Activated naive CD4-positive, alpha-beta T cell treated with Interleukin-2 at 50 U/mL for 16 hours (primary cell): Measurements from ENCODE around the gene DPYSL4.
A peak's percentile ranks its signal among the peaks of the same experiment; 100 is the strongest.

Source experiments
- DNase-seq: peaks from one replicate; pipeline ENCODE4 v3.0.0-alpha.2; 2020

The DPYSL4 gene

DNA sequence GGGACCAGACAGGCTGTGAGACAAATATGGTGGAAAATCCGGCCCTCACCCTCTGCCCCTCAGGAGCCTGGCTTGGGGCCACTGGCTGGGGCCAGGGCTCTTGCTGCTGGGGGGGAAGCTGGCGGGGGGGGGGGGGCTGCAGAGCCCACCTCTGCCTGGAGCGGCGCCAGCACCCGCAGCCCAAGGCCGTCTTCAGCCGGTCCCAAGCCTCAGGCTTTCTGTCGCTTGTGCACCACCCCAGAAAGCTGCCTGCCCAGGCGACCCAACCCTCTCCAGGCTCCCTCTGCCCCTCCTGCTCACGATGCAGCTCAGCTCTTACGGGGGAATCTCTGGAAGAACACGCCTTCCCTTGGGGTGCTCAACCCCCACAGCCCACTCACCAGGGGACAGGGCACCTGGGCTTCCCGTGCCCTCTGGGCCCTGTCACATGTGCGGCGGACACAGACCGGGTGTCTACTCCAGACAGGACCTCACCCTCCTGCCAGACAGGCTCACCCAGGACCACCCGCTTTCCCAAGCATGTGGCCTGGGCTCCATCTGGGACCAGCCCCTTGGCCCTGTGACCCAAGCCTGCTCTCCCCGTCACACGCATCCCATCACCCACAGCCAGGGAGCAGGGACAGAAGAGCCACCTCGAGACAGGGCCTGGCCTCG, 43.9 kb downstream of the DPYSL4 start:
- DNase-seq: no peak

DNA sequence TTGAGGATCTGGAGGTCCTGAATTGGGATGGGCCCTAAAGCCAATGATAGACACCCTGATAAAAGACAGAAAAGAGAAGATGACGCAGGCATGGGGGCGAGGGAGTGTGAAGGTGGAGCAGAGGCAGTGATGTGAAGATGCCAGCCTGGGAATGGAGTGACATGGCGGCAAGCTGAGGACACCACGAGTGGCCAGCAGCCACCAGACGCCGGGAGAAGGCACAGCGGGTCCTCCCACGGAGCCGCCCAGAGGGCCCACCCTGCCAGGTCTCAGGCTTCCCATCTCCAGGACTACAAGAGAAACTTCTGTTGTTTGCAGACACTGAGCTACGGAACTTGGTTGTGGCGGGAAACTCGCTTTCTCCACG, 44.9 kb downstream of the DPYSL4 start:
- DNase-seq: no peak

DNA sequence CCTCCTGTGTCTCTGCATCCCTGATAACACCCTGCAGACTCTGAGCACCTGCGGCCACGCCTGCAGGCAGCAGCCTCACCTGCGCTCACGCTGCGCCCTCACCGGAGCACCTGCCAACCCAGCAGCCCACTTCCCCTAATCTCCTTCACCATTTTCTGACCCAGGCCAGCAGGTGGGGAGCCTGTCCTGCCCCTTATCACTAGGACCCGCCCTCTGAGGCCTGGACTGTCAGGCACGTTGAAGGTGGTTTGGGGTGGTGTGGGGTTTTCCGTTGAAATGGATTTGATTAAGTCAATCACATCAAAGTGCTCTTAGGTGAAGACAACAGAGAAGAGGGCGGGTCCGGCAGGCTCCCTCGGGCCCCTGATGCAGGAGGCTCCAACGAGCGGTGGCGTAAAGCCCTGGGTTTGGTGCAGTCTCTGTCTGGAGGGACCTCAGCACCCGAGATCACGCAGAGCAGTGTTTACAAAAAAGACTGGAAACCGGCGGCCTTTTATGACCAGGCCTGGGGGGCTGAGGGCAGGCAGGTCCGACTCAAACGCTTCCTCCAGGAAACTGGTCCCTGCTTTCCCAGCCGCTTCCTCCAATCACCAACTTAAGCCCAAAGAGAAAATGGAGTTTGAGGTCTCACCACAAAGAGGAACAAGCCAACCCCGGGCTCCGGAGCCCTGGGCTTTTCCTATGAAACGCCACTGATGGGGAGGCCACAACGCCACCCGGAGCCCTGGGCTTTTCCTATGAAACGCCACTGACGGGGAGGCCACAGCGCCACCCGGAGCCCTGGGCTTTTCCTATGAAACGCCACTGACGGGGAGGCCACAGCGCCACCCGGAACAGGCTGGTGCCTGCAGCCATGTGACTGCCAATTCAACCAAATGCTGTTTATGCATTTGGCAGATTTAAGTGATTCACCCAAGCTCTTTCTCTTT, 45.5 kb downstream of the DPYSL4 start:
- peak; percentile 7 for DNase-seq

DNA sequence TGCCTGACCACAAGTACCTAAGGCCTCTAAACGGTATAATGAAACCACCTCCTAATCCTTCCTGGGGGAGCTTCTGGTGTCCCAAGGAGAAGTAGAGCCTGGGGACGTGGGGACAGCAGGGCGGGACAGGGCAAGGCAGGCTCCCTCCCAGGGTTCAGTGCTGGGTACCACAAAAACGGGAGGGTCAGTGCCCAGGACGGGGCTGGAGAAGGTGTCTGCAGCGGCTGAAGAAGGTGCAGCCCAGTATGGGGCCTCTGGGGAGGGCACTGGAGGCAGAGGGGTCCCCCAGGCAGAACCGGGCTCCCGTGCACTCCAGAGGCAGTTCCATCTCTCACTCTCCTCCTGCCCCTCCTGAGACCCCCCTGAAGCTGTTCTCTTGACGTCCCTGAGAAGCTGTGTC, 46.2 kb downstream of the DPYSL4 start:
- no peak for DNase-seq

DNA sequence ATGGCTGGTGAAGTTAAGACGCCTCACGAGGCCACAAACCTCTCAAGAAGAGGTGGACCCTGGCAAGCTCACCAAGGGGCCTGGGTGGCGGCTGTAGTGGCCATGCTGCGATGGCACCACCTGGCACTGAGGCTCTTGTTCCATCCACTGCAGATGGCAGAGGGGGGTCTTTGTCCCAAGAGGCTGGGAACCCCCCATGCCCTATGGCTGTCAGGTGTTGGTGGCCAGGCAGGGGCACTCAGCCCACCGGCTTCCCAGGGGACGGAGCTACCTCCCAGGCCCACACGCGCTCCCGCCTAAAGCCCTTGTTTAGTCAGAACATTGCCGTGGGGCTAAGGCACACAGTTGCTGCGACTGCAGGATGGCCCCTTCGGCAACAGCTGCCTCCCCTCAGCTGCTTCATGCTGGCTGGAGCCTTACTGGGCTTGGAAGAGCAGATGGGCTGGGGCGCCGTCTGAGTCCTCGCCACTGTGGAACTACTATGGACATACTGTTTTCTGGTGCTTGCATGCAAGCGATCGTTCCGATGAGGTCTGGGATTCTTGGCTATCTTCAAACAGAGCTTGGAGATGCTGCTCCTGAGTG, 46.8 kb downstream of the DPYSL4 start:
- no peak for DNase-seq

DNA sequence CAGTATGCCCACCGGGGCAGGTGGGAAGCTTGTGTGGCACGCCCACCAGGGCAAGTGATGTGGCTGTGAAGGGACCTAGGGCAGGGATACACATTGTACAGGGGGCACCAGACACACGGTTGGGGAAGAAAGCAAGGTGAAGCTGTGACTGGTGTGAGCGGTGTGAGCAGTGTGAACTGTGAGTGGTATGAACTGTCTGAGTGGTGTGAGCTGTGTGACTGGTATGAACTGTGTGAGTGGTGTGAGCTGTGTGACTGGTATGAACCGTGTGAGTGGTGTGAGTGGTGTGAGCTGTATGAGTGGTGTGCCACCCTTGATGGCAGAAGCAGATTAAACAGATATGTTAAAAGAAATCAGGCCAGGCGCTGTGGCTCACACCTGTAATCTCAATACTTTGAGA, 48.1 kb downstream of the DPYSL4 start:
- DNase-seq: no peak

DNA sequence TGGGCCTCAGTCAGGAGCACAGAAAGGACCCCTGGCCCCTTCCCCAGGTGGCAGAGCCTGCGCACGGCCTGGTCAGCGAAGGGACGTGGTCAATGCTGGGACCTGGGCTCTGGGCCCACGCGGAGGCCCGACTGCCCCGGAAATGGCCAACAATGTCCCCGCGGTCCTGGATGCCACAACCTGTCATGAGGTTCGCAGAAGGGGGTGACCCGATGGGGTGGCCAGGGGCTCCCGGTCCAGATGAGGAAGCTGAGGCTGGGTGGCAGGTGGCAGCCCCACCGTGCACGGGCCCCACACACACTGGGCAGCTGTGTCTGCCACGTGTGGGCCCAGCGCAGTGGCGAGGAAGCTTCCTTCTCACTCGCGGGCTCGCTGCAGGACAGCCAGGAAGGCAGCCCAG, 49.4 kb downstream of the DPYSL4 start:
- DNase-seq: no peak

DNA sequence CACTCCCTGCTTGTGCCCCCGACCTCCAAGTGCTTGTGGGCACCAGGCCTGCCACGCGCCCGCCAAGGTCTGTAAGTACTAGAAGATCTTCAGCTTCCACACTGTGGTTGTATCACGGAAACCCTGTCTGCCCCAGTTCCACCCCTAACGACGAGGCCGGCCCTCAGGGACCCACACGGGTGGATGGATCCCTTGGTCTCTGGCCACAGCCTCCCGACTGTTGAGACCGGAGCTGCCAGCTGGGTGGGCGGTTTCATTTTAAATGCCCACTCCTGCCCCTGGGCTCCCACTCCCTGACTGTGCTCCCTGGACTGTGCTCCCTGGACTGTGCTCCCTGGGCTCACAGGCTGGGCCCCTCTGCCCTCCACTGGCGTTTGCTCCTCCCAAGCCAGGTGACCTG, 50.1 kb downstream of the DPYSL4 start:
- no peak for DNase-seq

DNA sequence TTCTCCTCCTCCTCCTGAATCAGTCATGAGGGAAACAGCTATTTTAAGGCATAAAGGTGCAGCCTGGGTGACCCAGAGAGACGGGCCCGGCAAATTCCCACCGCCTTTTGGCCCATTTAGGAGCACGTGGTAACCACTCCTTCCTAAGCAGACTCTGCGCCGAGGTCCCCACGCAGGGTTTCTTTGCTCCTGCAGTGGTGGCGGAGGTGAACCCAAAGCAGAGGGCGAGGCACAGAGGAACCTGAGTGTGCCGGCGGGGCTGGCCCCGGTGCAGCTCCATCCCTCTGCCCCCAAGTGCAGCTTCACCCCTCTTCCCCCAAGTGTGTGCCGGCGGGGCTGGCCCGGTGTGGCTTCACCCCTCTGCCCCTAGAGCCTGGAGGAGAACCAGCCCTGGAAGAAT, 50.6 kb downstream of the DPYSL4 start:
- no peak for DNase-seq

DNA sequence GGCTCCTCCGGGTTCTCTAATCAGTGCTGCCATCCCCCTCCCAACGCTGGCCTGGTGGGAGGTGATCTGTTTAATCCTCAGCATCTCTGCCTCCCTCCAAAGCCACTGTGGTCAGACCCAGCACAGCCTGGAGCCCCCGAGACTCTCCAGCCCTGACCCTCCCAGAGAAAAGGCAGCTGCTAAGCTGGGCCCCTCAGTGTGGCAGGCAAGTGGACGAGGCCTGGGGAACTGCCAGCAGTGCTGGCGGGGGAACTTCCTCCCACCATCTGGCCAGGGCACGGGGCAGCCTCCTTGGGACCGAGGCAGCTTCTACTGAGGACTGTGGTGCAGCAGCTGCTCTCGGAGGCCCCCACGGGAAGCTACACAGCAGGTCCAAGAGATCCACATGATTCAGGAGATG, 51.1 kb downstream of the DPYSL4 start:
- no peak for DNase-seq

DNA sequence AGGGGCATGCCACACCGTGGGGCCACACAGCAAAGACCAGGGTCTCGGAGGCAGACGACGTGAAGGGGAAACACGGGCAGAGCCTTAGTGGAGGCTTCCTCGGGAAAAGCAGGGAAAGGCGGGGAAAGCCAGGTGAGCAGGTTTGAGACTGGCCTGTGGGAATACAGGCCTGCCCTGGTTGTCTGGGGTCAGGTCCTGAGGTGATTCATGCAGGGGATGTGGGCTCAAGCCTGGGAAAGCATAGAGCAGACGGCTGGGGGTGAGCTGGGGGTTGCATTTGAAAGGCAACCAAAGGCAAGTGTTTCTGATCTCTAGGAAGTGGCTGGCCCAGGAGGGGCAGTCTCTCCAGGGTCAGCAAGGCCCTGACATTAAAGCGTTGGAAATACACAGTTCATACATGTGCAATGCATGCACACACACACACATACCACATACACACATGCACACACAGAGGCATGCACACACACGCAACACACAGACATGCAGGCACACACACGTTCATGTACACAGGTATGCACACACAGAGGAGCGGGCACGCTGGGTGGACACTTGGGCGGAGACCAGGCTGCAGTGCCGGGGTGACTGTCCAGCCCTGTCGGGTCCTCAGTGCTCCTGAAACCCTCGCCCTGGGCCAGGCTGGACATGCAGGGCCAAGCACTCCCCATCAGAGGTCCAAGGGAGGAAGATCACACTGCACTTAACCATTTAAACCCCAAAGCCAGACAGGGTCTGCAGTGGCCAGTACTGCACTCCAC, 51.8 kb downstream of the DPYSL4 start:
- DNase-seq: no peak

DNA sequence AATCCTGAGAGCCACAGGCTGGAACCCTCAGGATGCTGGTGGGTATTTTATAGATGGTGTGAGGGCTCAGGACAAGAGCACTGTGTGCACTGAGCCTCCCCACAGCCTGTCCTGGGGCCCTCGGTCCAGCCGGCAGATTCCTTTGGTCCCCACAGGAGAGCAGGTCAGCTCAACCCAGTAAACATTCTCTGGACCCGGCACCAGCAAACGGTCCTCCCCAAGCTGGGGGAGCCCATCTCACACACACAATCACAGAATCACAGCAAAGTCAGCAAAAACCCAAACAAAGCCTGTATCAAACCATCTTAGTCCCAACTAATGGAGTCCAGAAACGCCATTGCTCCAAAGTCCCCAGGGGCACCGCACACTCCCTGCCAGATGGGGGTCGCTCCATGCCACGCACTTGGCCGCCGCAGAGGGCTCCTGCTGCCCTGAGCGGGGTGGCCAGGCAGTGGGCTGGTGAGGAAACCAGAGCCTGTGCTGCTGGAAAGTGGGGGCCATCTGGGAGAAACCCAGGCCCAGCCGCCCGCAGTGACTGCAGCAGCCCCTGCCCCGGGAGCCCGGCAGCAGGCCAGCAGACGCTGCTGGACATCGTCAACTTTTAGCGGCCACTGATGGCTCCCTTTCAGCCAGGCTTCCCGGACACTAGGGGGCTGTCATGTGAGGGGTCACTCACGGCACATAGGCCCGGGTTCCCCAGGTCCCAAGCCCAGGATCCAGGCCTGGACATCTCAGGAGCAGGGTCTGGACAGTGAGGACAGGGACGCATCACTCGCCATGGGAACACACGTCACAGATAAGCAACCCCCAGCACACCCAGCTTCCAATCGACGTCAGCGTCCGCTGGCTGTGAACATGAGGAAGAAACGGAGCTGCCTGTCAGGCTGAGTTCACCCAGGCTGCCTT, 52.6 kb downstream of the DPYSL4 start:
- DNase-seq: no peak

DNA sequence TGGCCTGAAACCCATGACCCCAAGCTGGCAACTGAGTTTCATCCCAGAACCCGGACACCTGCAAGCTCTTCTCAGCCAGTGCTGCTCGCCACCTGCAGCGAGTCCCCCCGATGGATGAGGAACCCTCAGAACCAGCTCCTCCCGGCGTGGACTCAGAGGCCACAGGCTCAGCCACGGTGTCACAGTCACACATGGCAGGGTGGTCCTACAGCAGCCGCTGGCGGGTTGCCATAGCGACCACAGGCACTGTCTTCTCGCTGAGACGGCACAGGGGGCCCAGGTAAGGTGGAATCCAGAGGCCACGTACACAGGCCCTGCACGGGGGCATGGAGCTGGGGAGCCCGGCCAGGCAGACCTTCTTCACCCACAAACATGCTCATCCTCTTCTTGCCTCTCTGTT, 53.4 kb downstream of the DPYSL4 start:
- no peak for DNase-seq

DNA sequence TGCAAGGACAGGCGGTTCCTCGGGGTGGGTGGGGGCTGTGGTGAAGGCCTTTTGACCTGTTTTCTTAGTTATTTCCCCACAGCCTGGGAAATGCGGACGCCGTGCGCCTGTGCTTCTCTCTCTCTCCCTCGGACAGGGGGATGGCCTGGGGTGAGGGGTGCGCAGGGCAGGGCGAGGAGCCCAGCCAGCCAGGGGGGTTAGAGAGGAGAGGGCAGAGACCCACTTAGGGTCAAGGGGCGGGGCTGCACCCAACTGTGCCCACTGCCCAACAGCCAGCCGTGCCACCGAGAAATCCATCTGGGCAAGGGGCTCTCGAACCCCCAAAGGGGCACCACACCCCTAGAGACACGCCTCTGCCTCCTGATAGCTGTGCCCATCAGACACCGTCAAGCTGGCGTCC, 53.8 kb downstream of the DPYSL4 start:
- no peak for DNase-seq

DNA sequence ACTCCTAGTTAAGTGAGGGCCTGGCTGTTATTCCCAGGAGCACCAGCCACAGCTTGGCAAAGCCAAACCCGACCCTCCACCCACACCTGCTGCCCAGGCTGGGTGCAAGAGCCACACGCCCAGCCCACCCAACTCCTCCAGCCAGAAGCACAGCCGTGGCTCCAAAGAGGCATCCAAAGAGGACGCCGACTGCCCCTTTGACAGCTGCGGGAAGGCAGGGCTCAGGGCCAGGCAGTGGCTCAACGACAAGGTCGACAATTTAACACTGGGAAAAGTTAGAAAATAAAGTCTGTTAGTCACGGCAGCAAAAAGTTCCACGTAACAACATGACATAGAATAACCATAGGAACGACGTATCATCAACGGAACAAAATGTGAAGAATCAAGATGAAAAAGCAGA, 54.3 kb downstream of the DPYSL4 start:
- no peak for DNase-seq

DNA sequence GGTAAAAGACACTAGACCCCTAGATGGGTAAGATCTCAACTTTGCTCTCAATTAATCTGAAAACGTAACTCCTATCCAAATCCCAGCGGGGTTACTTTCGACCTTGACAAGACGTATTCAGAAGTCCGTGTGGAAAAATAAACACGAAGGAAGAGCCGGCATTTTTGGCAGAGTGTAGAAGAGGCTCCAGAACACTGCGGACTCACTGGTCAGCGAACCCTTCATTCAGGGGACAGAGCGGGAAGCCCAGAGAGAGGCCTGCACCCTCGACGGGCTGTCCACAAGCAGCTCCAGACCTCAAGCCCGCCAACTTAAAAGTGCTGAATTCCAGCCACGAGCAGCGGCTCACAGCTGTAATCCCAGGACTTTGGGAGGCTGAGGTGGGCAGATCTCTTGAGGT, 54.7 kb downstream of the DPYSL4 start:
- no peak for DNase-seq

DNA sequence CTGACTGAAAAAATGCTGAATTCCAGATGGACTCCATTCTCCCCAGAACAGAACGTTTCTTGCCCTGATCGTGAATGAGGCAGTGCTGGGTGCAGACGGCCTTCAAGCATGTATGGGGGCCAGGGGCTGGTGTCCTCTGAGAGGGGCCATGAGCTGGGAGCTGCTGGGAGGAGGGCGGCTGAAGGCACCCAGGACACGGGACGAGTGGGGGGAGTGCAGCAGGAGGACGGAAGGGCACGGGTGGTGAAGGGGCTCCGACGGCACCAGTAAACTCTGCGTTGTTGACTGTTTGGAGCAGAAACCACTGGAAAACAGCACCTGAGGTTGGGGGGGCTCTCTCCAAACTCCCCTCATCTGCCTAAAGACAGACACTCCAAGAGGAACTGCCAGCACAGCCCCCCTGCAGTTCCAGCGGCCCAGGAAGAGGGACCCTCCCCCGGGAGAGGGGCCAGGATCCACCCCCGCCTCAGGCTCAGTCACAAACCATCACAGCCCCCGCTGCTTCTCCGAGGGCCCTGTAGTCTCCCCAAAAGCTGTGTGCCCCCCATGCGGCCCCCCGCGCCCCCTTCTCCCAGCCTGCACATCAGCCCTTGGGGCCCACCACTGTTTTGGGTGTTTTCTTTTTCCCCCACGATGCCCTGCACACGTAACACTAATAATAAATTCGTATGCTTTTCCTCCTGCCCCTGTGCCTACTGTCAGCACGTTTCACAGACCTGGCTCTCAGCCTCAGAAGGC, 55.5 kb downstream of the DPYSL4 start:
- DNase-seq: no peak

DNA sequence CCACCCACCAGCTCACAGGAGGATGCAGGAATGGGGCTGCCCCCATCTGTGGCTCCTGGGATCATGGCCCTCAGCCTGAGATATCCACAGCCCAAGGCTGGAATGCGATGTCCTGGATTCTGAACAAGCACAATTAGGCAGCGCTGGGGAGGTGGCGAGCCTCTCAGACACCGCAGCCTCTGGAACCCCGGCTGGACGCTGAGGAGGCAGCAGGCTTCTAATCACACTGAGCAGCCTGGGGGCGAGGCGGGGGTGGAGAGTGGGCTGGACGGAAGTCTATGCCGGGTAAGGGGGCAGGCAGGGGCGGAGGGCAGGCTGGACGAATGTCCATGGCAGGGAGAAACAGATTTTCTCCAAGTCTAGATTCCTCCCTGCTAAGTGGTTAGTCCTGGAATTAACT, 56.4 kb downstream of the DPYSL4 start:
- no peak for DNase-seq

DNA sequence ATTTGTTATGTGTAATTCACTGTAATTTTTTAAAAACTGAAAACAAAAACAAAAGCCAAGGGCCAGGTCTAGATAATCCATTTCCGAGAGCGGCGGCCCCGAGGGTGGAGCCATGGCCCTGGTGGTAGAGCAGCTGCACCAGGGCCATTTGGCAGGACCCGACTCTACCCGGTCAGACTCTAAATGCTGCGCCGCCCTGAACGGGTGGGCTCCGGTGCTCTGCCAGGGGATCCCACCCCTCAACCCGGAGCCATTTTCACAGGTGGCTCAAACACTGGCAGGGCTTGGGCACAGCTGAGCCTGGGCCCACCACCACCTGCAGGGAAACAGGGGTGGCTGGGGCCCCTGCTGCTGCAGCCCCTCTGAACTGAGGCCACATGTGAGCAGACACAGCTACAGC, 56.9 kb downstream of the DPYSL4 start:
- DNase-seq: no peak

DNA sequence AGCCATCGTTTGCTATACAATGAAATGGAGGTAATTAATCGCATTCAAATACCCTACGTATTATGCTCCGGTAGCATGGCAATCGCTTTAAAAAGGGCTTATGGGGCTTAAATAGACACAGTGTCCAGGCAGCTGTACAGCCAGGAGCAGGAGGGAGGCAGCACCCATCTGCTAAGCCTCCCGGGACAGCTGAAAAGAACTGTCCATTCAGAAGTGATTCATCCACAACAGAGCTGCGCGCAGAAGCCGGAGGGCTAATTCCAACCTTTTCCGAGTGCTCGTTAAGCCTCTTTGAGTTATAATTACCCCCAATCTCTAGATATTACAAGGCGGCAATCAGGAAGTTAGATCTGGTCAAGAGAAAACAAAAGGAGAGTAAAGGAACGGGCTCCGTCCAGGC, 58.3 kb downstream of the DPYSL4 start:
- DNase-seq: no peak

DNA sequence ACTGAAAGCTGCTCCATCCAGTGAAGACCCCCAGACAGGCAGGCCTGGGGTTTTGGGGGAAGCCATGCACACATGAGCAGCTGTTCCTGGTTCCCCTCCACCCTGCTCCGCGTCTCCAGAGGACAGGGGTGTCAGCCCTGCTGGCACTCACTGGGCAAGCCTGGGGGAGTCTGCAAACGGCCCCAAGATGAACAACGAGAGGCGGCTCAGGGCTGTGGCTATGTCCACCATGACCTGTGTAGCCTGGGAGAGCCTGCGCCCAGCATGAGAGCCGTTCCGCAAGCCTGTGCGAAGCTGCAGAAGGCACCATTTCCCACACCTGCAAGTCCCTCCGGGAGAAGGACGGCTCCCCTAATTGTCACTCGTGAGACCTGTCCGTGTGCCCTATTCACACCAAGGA, 59.5 kb downstream of the DPYSL4 start:
- no peak for DNase-seq

DNA sequence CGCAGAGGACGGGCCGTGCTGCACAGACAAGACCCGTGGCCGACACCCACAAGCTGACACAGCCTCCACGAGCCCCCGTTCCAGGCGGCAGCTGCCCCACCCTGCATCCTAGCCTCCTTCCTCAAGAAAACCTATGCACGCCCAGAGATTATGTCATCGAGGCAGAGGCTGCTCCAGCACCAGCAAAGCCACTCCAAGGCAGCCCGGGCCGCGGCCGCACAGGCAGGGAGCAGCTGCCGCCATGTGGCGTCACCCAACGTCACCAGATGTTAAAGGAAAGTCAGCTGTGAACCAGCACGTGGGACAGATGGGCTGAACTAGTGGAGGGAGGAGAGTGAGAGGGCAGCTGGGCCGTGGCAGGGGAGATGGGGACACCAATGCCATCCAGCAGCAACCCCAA, 61.2 kb downstream of the DPYSL4 start:
- no peak for DNase-seq
